HG02759 (cell line): ENCODE results near the gene SMIM36.
A peak's percentile ranks its signal among the peaks of the same experiment; 100 is the strongest.
"Not testable (repeated sequence)": the region's sequence is repeated elsewhere in the genome, so short reads cannot be mapped to it uniquely, and the experiment has no call there.

Experiments used
- ATAC-seq: cut with Tn5 transposase; IDR thresholded peaks from one replicate; pipeline ENCODE4 v1.9.1; 2021; ENCODE audit warnings: mild to moderate bottlenecking, moderate library complexity; ENCODE audit not compliant: unreplicated experiment

Gene SMIM36

GRCh38 chr17:55456307-55457240 lies 54.7 kb downstream of the SMIM36 start:
- ATAC-seq = no peak

- no peak for ATAC-seq
Observed at GRCh38 chr17:55454906-55455474, 56.3 kb downstream of the SMIM36 start.

GRCh38 chr17:55453839-55454557 lies 57.3 kb downstream of the SMIM36 start:
- ATAC-seq = no peak

- peak; percentile 67 for ATAC-seq
Observed at GRCh38 chr17:55452139-55452790, 59.0 kb downstream of the SMIM36 start.

- no peak for ATAC-seq
Observed at GRCh38 chr17:55451758-55452138, 59.5 kb downstream of the SMIM36 start.

GRCh38 chr17:55451203-55451641 lies 60.0 kb downstream of the SMIM36 start:
- no peak for ATAC-seq

- no peak for ATAC-seq
Observed at GRCh38 chr17:55450232-55450825, 60.9 kb downstream of the SMIM36 start.

GRCh38 chr17:55448681-55449080 lies 62.6 kb downstream of the SMIM36 start:
- no peak for ATAC-seq

GRCh38 chr17:55446581-55447205 lies 64.6 kb downstream of the SMIM36 start:
- no peak for ATAC-seq

- ATAC-seq = not testable (repeated sequence)
Observed at GRCh38 chr17:55446004-55446403, 65.2 kb downstream of the SMIM36 start.

GRCh38 chr17:55444471-55445441 lies 66.5 kb downstream of the SMIM36 start:
- ATAC-seq = peak; percentile 85

- ATAC-seq = no peak
Observed at GRCh38 chr17:55443904-55444303, 67.3 kb downstream of the SMIM36 start.

GRCh38 chr17:55442953-55443683 lies 68.1 kb downstream of the SMIM36 start:
- ATAC-seq = no peak

GRCh38 chr17:55442462-55442861 lies 68.8 kb downstream of the SMIM36 start:
- ATAC-seq = no peak

GRCh38 chr17:55441544-55441943 lies 69.7 kb downstream of the SMIM36 start:
- no peak for ATAC-seq

GRCh38 chr17:55440391-55440790 lies 70.9 kb downstream of the SMIM36 start:
- ATAC-seq = no peak

GRCh38 chr17:55437159-55437605 lies 74.1 kb downstream of the SMIM36 start:
- peak; percentile 78 for ATAC-seq
